A549 (cell line): ENCODE measurements around the gene PRAMEF8.
"Not testable (repeated sequence)": the region's sequence is repeated elsewhere in the genome, so short reads cannot be mapped to it uniquely, and the experiment has no call there.

Experiments used
- CTCF ChIP-seq: fragments of >200 bp; sonication (Bioruptor Twin); formaldehyde crosslinking; IDR thresholded peaks from 3 replicates; pipeline ENCODE4 v1.5.1; 2016
- EP300 ChIP-seq, 2 experiments: fragments of >200 bp; sonication (Bioruptor Twin); formaldehyde crosslinking; IDR thresholded peaks; 2 replicates in 1 of 2; 3 replicates in 1 of 2; pipeline ENCODE4 v1.6.1; 2016 to 2017
- KDM5A ChIP-seq: fragments of 200-600 bp; sonication (generic); IDR thresholded peaks from 2 replicates; pipeline ENCODE4 v1.6.1; 2016; ENCODE audit warnings: antibody characterized with exemption, mild to moderate bottlenecking
- POLR2A ChIP-seq: IDR thresholded peaks from 2 replicates; pipeline ENCODE4 v1.6.1; 2012; ENCODE audit warnings: mild to moderate bottlenecking, low read length
- RFX5 ChIP-seq: fragments of 450-650 bp; IDR thresholded peaks from 2 replicates; pipeline ENCODE4 v1.7.1; 2014; ENCODE audit warnings: antibody characterized with exemption, mild to moderate bottlenecking, moderate library complexity
- USF2 ChIP-seq: fragments of 450-650 bp; IDR thresholded peaks from 2 replicates; pipeline ENCODE4 v1.6.1; 2014; ENCODE audit warnings: antibody characterized with exemption
- ZC3H11A ChIP-seq: fragments of 450-650 bp; IDR thresholded peaks from 2 replicates; pipeline ENCODE4 v1.6.1; 2014; ENCODE audit warnings: antibody characterized with exemption, mild to moderate bottlenecking
- ZFP36 ChIP-seq: fragments of 450-650 bp; IDR thresholded peaks from 2 replicates; pipeline ENCODE4 v1.6.1; 2014; ENCODE audit warnings: borderline replicate concordance; ENCODE audit not compliant: partially characterized antibody
- TF ChIP-seq, protein P1 (sequence below): fragments of 150-350 bp; IDR thresholded peaks from 2 replicates; pipeline ENCODE4 v1.6.1; 2014; ENCODE audit warnings: low read depth, mild to moderate bottlenecking, low read length

GRCh38 chr1:13302197-13302596 is 17.3 kb upstream of the PRAMEF8 start:
- not testable (repeated sequence) for TF ChIP-seq USF2; ZFP36; EP300 (IDR thresholded peaks at IDR 0.05); ZC3H11A; CTCF; POLR2A; KDM5A; RFX5
- TF ChIP-seq, protein P1, sequence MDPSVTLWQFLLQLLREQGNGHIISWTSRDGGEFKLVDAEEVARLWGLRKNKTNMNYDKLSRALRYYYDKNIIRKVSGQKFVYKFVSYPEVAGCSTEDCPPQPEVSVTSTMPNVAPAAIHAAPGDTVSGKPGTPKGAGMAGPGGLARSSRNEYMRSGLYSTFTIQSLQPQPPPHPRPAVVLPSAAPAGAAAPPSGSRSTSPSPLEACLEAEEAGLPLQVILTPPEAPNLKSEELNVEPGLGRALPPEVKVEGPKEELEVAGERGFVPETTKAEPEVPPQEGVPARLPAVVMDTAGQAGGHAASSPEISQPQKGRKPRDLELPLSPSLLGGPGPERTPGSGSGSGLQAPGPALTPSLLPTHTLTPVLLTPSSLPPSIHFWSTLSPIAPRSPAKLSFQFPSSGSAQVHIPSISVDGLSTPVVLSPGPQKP: not testable (repeated sequence)
